Measurements from ENCODE around the gene FMN2.

FMN2 gene

GRCh38 chr1:240278082-240278481, 186.4 kb downstream of the FMN2 start:
- Histone ChIP-seq H3K4me2 (ENCODE audit: low read depth, low read length, poor library complexity, severe bottlenecking) (no peak overlapping the region), H3F3A (ENCODE audit: insufficient read depth) (no peaks in the 10 kb centered on the region), H3K9me3 (ENCODE audit: insufficient read depth, low read length) (no peaks in the 10 kb centered on the region), H3K36me3 (ENCODE audit: low read length) (no peaks in the 10 kb centered on the region), H2AFZ (ENCODE audit: low read depth, low read length, severe bottlenecking) (no peak overlapping the region), H3K9ac (ENCODE audit: low read length) (no peak overlapping the region), H3K79me2 (ENCODE audit: insufficient read depth, low read length) (no peaks in the 10 kb centered on the region), H4K20me1 (ENCODE audit: low read depth, low read length) (no peaks in the 10 kb centered on the region), H3K4me3 (ENCODE audit: insufficient read depth, low read length, poor library complexity, severe bottlenecking) (no peak overlapping the region), H3K9me2 (replicated peaks; ENCODE audit: insufficient read depth, low read length) (no peaks in the 10 kb centered on the region), H3K27me3 (ENCODE audit: low read length) (no peaks in the 10 kb centered on the region), H3K27ac (ENCODE audit: low read depth, low read length) (no peak overlapping the region)
- no peak for TF ChIP-seq CTCF (IDR thresholded peaks at IDR 0.05; ENCODE audit: insufficient read depth, low read length, poor library complexity, severe bottlenecking)
- TF ChIP-seq EZH2phosphoT487 (conservative IDR thresholded peaks at IDR 0.05; ENCODE audit: low read length) = no peak

GRCh38 chr1:240280560-240281322, 189.1 kb downstream of the FMN2 start:
- Histone ChIP-seq H3K4me3 (ENCODE audit: insufficient read depth, low read length, poor library complexity, severe bottlenecking) (no peak overlapping the region), H4K20me1 (ENCODE audit: low read depth, low read length) (no peaks in the 10 kb centered on the region), H3K9ac (ENCODE audit: low read length) (no peak overlapping the region), H3K9me2 (replicated peaks; ENCODE audit: insufficient read depth, low read length) (no peaks in the 10 kb centered on the region), H3K36me3 (ENCODE audit: low read length) (no peaks in the 10 kb centered on the region), H3K9me3 (ENCODE audit: insufficient read depth, low read length) (no peaks in the 10 kb centered on the region), H3K79me2 (ENCODE audit: insufficient read depth, low read length) (no peaks in the 10 kb centered on the region), H3K27ac (ENCODE audit: low read depth, low read length) (no peak overlapping the region), H3K4me2 (ENCODE audit: low read depth, low read length, poor library complexity, severe bottlenecking) (no peak overlapping the region), H3F3A (ENCODE audit: insufficient read depth) (no peaks in the 10 kb centered on the region), H2AFZ (ENCODE audit: low read depth, low read length, severe bottlenecking) (no peak overlapping the region), H3K27me3 (ENCODE audit: low read length) (no peaks in the 10 kb centered on the region)
- TF ChIP-seq CTCF (IDR thresholded peaks at IDR 0.05; ENCODE audit: insufficient read depth, low read length, poor library complexity, severe bottlenecking) = no peak
- no peak for TF ChIP-seq EZH2phosphoT487 (conservative IDR thresholded peaks at IDR 0.05; ENCODE audit: low read length)

GRCh38 chr1:240282061-240282830, 190.6 kb downstream of the FMN2 start:
- no peak overlapping the region for H3K27ac ChIP-seq (ENCODE audit: low read depth, low read length)
- no peaks in the 10 kb centered on the region for H3K79me2 ChIP-seq (ENCODE audit: insufficient read depth, low read length)
- H3K4me3 ChIP-seq (ENCODE audit: insufficient read depth, low read length, poor library complexity, severe bottlenecking) = no peak overlapping the region

More at GRCh38 chr1:240282061-240282830, 190.6 kb downstream of the FMN2 start:
- Histone ChIP-seq H3F3A (ENCODE audit: insufficient read depth) (no peaks in the 10 kb centered on the region), H2AFZ (ENCODE audit: low read depth, low read length, severe bottlenecking) (no peak overlapping the region), H3K36me3 (ENCODE audit: low read length) (no peaks in the 10 kb centered on the region), H3K9me2 (replicated peaks; ENCODE audit: insufficient read depth, low read length) (no peaks in the 10 kb centered on the region), H3K9me3 (ENCODE audit: insufficient read depth, low read length) (no peaks in the 10 kb centered on the region), H3K9ac (ENCODE audit: low read length) (no peak overlapping the region), H3K4me2 (ENCODE audit: low read depth, low read length, poor library complexity, severe bottlenecking) (no peak overlapping the region), H4K20me1 (ENCODE audit: low read depth, low read length) (no peaks in the 10 kb centered on the region), H3K27me3 (ENCODE audit: low read length) (no peaks in the 10 kb centered on the region)
- no peak for TF ChIP-seq CTCF (IDR thresholded peaks at IDR 0.05; ENCODE audit: insufficient read depth, low read length, poor library complexity, severe bottlenecking)
- no peak for TF ChIP-seq EZH2phosphoT487 (conservative IDR thresholded peaks at IDR 0.05; ENCODE audit: low read length)

Measured in SU-DHL-6 (cell line).